ENCODE results near the gene DGUOK.

The DGUOK gene

DNA sequence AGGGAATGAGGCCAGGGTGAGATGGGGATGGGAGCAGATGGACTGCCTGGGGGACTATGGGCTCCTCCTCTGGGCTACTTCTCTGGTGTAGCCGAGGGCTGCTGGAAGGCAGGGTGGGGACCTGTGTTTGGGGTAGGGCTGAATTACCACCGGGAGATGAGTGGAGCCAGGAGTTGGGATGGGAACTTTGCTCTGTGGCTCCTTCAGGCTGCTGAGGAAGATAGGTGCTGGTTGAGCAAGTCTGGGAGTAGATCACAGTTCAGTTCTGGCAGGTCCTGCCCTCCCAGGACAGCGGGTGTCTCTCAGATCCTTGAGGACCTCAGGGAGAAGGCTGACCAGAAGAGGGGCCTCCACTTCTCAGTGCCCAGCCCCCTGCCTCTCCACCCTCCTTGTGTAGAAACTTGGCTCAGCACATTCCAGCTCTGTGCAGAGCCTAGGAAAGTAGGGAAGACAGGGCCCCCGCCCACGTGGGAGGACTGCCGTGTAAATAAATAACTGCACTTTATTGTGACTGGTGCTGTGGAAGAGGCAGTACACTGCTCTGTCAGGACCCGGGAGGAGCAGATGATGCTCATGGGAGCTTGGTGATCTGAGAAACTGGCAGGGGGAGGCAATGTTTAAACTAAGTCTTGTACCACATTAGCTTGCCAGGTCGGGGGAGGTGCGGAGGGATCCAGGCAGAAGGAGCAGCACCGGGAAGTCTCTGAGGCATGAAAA lies 73.4 kb downstream of the DGUOK start:
- TF ChIP-seq, protein P1, sequence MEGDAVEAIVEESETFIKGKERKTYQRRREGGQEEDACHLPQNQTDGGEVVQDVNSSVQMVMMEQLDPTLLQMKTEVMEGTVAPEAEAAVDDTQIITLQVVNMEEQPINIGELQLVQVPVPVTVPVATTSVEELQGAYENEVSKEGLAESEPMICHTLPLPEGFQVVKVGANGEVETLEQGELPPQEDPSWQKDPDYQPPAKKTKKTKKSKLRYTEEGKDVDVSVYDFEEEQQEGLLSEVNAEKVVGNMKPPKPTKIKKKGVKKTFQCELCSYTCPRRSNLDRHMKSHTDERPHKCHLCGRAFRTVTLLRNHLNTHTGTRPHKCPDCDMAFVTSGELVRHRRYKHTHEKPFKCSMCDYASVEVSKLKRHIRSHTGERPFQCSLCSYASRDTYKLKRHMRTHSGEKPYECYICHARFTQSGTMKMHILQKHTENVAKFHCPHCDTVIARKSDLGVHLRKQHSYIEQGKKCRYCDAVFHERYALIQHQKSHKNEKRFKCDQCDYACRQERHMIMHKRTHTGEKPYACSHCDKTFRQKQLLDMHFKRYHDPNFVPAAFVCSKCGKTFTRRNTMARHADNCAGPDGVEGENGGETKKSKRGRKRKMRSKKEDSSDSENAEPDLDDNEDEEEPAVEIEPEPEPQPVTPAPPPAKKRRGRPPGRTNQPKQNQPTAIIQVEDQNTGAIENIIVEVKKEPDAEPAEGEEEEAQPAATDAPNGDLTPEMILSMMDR (IDR thresholded peaks at IDR 0.05; ENCODE audit: low read depth, low read length, missing control alignments) = no peak
- DNase-seq (ENCODE audit: extremely low read depth, low read depth) = no peak
- no peak overlapping the region for H3K4me3 ChIP-seq (replicated peaks; ENCODE audit: low read depth, low read length)

DNA sequence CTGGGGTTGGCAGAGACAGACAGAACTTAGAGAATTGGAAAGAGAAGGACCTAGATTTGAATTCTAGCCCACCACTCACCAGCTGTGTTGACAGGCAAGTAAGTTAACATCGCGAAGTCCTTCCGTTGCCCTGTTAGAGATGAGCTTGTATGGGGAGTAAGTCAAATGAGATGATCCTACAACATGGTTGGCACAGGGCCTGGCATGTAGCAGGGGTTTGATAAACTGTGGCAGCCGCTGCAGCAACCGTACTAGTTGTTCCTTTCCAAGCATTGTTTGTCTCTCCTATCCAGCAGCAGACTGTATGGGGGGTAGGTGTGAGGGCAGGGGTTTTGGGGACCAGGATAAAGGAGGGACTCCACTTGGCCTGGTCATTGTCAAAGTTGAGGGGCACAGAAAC lies 74.0 kb downstream of the DGUOK start:
- DNase-seq (ENCODE audit: extremely low read depth, low read depth) = no peak

DNA sequence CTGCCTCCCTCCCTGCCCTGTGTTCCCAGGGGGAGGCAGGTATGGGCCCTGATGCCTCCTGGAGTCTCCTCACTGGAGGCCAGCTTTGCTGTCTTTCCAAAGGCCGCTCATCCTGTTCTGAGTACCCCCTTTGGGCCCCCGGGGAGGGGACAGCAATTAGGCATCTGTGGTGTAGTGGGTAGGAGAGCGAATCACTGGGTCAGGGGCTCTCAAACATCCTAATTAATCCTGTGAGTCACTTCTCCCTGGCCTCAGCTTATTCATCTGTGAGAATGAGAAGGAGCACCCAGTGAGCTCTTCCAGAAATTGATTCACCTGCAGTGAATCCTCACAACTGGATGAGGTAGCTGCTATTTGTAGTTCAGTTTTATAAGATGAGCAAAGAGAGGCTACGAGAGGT lies 74.4 kb downstream of the DGUOK start:
- DNase-seq (ENCODE audit: extremely low read depth, low read depth) = no peak
- TF ChIP-seq, protein P1 (IDR thresholded peaks at IDR 0.05; ENCODE audit: low read depth, low read length, missing control alignments) = no peak
- no peak overlapping the region for H3K4me3 ChIP-seq (replicated peaks; ENCODE audit: low read depth, low read length)

More for the DNA sequence above, 74.0 kb downstream of the DGUOK start:
- TF ChIP-seq, protein P1 (IDR thresholded peaks at IDR 0.05; ENCODE audit: low read depth, low read length, missing control alignments) = no peak
- no peak overlapping the region for H3K4me3 ChIP-seq (replicated peaks; ENCODE audit: low read depth, low read length)

DNA sequence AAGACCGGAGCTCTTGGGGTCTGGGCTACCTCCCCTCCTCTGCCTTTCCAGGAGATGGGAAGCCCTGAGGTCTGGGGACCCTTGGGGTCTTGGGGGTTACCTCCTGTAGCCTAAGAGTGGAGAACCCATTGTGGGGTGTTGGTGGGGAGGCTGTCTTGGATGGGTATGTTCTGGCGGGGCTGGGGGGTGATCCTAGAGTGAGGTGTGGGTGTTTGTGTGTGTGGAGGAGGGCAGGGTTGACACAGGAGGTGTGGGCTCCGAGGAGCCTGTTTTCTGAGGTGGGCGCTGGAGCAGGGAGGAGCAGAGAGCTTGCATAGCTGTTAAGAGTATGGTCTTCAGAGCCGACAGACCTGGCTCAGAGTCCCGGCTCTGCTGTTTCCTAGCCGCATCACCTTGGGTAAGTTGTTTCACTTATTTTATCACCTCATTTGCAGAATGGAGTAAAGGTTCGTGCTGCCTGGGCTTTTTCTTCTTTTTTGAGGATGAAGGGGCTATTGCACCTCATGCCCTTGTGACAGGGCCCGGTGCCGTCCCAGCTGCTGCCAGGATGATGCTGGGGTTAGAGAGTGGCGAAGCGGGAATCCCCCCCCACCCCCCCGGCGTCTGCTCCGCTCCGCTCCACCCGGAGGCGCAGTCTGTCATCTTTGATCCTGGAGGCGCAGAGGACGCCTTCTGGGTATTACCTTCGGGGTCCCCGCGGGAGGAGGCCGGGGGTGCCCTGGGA lies 75.3 kb downstream of the DGUOK start:
- TF ChIP-seq, protein P1 (IDR thresholded peaks at IDR 0.05; ENCODE audit: low read depth, low read length, missing control alignments) = no peak
- DNase-seq (ENCODE audit: extremely low read depth, low read depth) = no peak
- H3K4me3 ChIP-seq (replicated peaks; ENCODE audit: low read depth, low read length) = peak overlapping the region; percentile 22

DNA sequence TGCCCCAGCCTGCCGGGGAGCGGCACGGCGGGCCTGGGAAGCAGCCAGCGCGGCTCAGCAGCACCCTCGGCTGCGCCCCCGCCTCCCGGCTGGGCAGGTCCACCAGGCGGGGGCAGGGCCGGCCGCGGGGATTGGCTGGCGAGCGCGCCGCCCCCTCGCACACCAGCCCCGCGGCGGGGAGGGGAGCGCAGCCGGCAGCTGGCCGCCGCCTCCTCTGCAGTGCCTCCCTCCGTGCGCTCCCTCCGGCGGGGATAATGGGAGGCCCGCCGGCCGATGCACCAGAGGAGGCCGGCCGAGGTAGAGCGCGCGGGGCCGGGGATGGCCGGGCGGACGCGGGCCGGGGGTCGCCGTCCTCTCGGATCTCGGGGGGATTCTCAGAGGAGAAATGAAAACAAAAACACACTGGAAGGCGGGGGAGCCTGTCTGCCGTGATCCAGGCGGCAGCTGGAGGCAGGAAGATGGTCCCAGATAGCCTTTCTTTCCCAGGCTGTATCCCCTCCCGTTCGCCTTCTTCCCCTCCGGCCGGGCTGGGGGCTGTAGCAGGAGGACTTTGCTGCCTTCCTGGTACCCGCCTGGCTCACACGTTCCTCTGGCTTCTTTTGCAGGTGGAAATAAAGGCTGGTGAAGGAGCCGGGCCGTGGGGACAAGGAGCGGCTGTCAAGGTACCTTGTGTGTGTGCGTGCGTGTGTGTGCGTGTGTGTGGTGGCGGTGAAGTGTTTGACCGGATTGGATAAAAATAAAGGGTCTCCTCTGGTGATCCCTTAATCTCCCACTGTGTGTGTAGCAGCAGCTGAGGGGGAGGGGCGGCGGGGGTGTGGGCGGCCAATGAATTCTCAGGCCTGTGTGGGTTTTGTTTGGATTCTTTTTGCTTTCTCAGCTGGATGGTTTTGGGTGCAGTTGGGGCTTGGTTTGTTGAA lies 76.1 kb downstream of the DGUOK start:
- DNase-seq (ENCODE audit: extremely low read depth, low read depth) = no peak
- H3K4me3 ChIP-seq (replicated peaks; ENCODE audit: low read depth, low read length) = peak overlapping the region; percentile 52
- TF ChIP-seq, protein P1 (IDR thresholded peaks at IDR 0.05; ENCODE audit: low read depth, low read length, missing control alignments) = no peak

DNA sequence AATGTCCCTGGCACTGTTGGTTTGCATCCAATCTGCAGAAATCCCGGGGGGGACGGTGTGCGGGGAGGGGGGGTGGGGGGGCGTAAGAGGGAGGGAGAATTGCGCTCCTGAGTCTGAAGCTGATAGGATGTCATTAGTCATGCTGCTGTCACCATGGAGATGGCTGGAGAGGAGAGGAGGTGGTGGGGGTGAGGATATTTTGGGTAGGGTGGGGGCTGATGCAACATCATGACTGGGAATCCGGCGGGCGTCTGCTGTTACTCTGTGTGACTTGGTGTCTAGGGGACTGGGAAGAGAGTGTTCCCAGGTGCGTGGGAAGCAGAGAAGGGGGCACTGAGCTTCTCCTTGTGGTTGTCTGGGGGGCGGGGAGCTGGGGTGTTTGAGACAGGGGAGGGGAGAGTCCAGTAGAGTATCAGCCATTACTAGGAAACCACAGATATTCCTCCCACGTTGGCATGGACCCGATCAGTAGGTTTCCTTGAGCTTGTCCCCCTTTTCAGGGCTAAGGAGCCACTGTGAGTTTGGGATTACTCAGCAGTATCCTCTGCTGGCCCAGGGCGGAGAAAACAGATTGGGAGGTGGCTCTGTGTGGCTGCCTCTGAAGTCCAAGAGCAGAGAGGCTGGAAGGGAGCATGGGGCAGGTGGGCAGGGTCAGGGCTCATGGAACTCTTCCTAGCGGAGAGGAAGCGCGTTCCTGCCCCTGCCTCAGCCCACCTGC lies 77.0 kb downstream of the DGUOK start:
- TF ChIP-seq, protein P1 (IDR thresholded peaks at IDR 0.05; ENCODE audit: low read depth, low read length, missing control alignments) = no peak
- H3K4me3 ChIP-seq (replicated peaks; ENCODE audit: low read depth, low read length) = peak overlapping the region; percentile 52; the same call in 1 of the 2 replicates
- DNase-seq (ENCODE audit: extremely low read depth, low read depth) = no peak

Data from HFF-Myc (cell line).